GM12878 (cell line): ENCODE results near the gene PDK1.

Source experiments
- CREM ChIP-seq: IDR thresholded peaks from 2 replicates; pipeline ENCODE4 v1.6.1; 2014; ENCODE audit warnings: antibody characterized with exemption, low read depth
- JUND ChIP-seq: IDR thresholded peaks from 2 replicates; pipeline ENCODE4 v1.6.1; 2012; ENCODE audit warnings: low read depth, mild to moderate bottlenecking, low read length, improper control_type of control experiment, moderate library complexity
- POLR2A ChIP-seq: IDR thresholded peaks from 2 replicates; pipeline ENCODE4 v1.6.1; 2011; ENCODE audit warnings: low read depth, mild to moderate bottlenecking, low read length
- SP1 ChIP-seq: IDR thresholded peaks from one replicate; pipeline ENCODE4 v1.6.1; 2011; ENCODE audit warnings: low read depth, low read length
- SREBF2 ChIP-seq: IDR thresholded peaks from 2 replicates; pipeline ENCODE4 v1.6.1; 2012; ENCODE audit warnings: mild to moderate bottlenecking, low read length
- TF ChIP-seq, protein P1 (sequence below), 3 experiments: IDR thresholded peaks in 2 of 3; conservative IDR thresholded peaks in 1 of 3; 2 replicates each; pipeline ENCODE4 v1.5.1; 2011; ENCODE audit warnings: low read depth in 3 of 3, low read length in 3 of 3, mild to moderate bottlenecking in 3 of 3, control low read depth in 2 of 3, moderate library complexity in 2 of 3, inconsistent platforms in 1 of 3, mixed read lengths in 1 of 3; ENCODE audit not compliant: control insufficient read depth in 2 of 3, insufficient read depth in 1 of 3; ENCODE audit errors: extremely low read depth in 1 of 3
- TF ChIP-seq, protein P2 (sequence below): fragments of 450-650 bp; IDR thresholded peaks from 2 replicates; pipeline ENCODE4 v1.6.1; 2017; ENCODE audit warnings: mild to moderate bottlenecking

DNA sequence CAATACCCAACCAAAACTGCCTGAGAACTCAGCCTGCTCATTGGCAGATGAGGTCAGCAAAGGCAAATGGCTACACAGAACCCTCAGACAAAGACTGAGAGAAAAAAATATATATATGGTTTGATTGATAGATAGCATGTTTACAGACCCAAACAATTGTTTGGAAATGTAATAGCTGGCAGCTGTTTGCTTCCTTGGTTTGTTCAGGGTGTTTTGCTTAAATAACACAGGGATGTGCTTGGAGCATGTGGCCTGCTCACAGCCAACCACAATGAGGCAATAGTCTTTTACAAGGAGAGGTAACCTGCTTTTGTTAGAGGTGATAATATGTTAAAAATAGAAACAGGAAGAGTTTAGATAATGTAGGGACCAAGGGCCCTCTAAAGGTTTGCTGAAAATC is 84.5 kb downstream of the PDK1 start:
- TF ChIP-seq, protein P1, sequence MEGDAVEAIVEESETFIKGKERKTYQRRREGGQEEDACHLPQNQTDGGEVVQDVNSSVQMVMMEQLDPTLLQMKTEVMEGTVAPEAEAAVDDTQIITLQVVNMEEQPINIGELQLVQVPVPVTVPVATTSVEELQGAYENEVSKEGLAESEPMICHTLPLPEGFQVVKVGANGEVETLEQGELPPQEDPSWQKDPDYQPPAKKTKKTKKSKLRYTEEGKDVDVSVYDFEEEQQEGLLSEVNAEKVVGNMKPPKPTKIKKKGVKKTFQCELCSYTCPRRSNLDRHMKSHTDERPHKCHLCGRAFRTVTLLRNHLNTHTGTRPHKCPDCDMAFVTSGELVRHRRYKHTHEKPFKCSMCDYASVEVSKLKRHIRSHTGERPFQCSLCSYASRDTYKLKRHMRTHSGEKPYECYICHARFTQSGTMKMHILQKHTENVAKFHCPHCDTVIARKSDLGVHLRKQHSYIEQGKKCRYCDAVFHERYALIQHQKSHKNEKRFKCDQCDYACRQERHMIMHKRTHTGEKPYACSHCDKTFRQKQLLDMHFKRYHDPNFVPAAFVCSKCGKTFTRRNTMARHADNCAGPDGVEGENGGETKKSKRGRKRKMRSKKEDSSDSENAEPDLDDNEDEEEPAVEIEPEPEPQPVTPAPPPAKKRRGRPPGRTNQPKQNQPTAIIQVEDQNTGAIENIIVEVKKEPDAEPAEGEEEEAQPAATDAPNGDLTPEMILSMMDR (IDR thresholded peaks at IDR 0.05 in 2 of 3, conservative IDR thresholded peaks at IDR 0.05 in 1 of 3; ENCODE audit: control insufficient read depth in 2 of 3, extremely low read depth in 1 of 3, insufficient read depth in 1 of 3, low read depth in 3 of 3, low read length in 3 of 3) = no peak
- TF ChIP-seq JUND (no peak), POLR2A (no peak), CREM (no peak), SREBF2 (no peak), SP1 (no peak)
- TF ChIP-seq, protein P2, sequence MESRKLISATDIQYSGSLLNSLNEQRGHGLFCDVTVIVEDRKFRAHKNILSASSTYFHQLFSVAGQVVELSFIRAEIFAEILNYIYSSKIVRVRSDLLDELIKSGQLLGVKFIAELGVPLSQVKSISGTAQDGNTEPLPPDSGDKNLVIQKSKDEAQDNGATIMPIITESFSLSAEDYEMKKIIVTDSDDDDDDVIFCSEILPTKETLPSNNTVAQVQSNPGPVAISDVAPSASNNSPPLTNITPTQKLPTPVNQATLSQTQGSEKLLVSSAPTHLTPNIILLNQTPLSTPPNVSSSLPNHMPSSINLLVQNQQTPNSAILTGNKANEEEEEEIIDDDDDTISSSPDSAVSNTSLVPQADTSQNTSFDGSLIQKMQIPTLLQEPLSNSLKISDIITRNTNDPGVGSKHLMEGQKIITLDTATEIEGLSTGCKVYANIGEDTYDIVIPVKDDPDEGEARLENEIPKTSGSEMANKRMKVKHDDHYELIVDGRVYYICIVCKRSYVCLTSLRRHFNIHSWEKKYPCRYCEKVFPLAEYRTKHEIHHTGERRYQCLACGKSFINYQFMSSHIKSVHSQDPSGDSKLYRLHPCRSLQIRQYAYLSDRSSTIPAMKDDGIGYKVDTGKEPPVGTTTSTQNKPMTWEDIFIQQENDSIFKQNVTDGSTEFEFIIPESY = no peak
